ENCODE measurements around the gene PHLDB1. TPM values are rescaled to one million over a fixed set of nuclear protein-coding genes. Genes with fewer than 3 reads are reported as not detected.
A peak's percentile ranks its signal among the peaks of the same experiment; 100 is the strongest.

Gene PHLDB1
- total RNA-seq, 1 experiment from 2014 or later = 36.2 TPM

GRCh38 chr11:118622376-118623268 is 15.2 kb downstream of the PHLDB1 start:
- peaks cover 61 to 73% of the 10 kb centered on the region in 2 experiments for H3K4me1 ChIP-seq (ENCODE audit: control insufficient read depth in 1 of 2, insufficient read depth in 2 of 2, low read length in 2 of 2)
- RAD21 ChIA-PET (ENCODE audit: low non-redundant PET in 1 of 2, low total read pairs in 2 of 2, uncharacterized antibody in 2 of 2, unreplicated experiment in 2 of 2) = interaction anchor here (0.7 to 0.9 kb wide), 2 partner anchors 10 to 14 kb away, joined by 3 to 5 read pairs; no protein-coding TSS in a partner anchor
- BruUV-seq (replicated peaks) = no TSS peak
- intact Hi-C loops (cut with micrococcal nuclease) = no loop called here
- CTCF ChIA-PET = interaction anchor here (0.7 to 1.9 kb wide), 8 partner anchors 10 to 37 kb away, joined by 3 to 7 read pairs (median 4); partner anchors contain the start of gene PHLDB1
- TF ChIP-seq FOSL1 (IDR thresholded peaks at IDR 0.05; ENCODE audit: low read depth) (no peak), EGR1 (IDR thresholded peaks at IDR 0.05; ENCODE audit: low read depth) (no peak), SRF (IDR thresholded peaks at IDR 0.05; ENCODE audit: low read depth) (no peak), CEBPB (IDR thresholded peaks at IDR 0.05; ENCODE audit: low read depth) (no peak), SP1 (IDR thresholded peaks at IDR 0.05; ENCODE audit: low read depth) (no peak), JUND (IDR thresholded peaks at IDR 0.05) (no peak), MAX (IDR thresholded peaks at IDR 0.05) (no peak), RAD21 (IDR thresholded peaks at IDR 0.05; ENCODE audit: low read depth) (no peak), ATF3 (IDR thresholded peaks at IDR 0.05) (no peak), EZH2phosphoT487 (IDR thresholded peaks at IDR 0.05; ENCODE audit: borderline replicate concordance) (no peak), ELF1 (IDR thresholded peaks at IDR 0.05; ENCODE audit: borderline replicate concordance, low read depth) (no peak), ZBTB33 (IDR thresholded peaks at IDR 0.05; ENCODE audit: extremely low read depth, insufficient replicate concordance, low read length) (no peak)
- peak; percentile 68 for DNase-seq (ENCODE audit: low read depth, low spot score)
- ATAC-seq = peak; percentile 71
- no peaks in the 10 kb centered on the region for H3K9me2 ChIP-seq (ENCODE audit: insufficient read depth)
- peak overlapping the region; percentile 62 to 84 for H3K4me3 ChIP-seq (replicated peaks in 1 of 2; ENCODE audit: low read depth in 1 of 2, low read length in 2 of 2)
- no peak overlapping the region for H2AFZ ChIP-seq (ENCODE audit: low read depth, low read length, poor library complexity, severe bottlenecking)
- H4K20me1 ChIP-seq (ENCODE audit: insufficient read depth) = no peaks in the 10 kb centered on the region
- no peaks in the 10 kb centered on the region for H3K9me3 ChIP-seq (ENCODE audit: control insufficient read depth in 1 of 2, insufficient read depth in 1 of 2, low read depth in 1 of 2, low read length in 2 of 2)
- H3K4me2 ChIP-seq (ENCODE audit: low read length) = peak overlapping the region; percentile 94
- no peaks in the 10 kb centered on the region for H3K27me3 ChIP-seq (ENCODE audit: insufficient read depth, low read length)
- H3K79me2 ChIP-seq (ENCODE audit: insufficient read depth, low read length) = peaks cover 6% of the 10 kb centered on the region
- peak overlapping the region; percentile 96 for H3K27ac ChIP-seq (ENCODE audit: low read depth, low read length)
- peaks cover 0 to 7% of the 10 kb centered on the region in 2 experiments; a peak in 2 of 4 replicates for H3K36me3 ChIP-seq (ENCODE audit: control insufficient read depth in 1 of 2, insufficient read depth in 2 of 2, low read length in 2 of 2)
- H3K9ac ChIP-seq (ENCODE audit: low read length) = peak overlapping the region; percentile 84
- POLR2A ChIA-PET = interaction anchor here (0.6 to 3.3 kb wide), 7 partner anchors 9 to 366 kb away, joined by 3 to 33 read pairs (median 8); partner anchors contain the start of gene PHLDB1

Measured in HCT116 (cell line).